ENCODE results near the gene SLC51B. TPM values are rescaled to one million over a fixed set of nuclear protein-coding genes. Genes with fewer than 3 reads are reported as not detected.
"Not testable (repeated sequence)": the region's sequence is repeated elsewhere in the genome, so short reads cannot be mapped to it uniquely, and the experiment has no call there.

The SLC51B gene
- total RNA-seq, 1 donor = not detected

- no peak overlapping the region for H3K4me3 ChIP-seq (ENCODE audit: low read depth, low read length)
- DNase-seq (ENCODE audit: low read depth) = no peak
- TF ChIP-seq, protein P1, sequence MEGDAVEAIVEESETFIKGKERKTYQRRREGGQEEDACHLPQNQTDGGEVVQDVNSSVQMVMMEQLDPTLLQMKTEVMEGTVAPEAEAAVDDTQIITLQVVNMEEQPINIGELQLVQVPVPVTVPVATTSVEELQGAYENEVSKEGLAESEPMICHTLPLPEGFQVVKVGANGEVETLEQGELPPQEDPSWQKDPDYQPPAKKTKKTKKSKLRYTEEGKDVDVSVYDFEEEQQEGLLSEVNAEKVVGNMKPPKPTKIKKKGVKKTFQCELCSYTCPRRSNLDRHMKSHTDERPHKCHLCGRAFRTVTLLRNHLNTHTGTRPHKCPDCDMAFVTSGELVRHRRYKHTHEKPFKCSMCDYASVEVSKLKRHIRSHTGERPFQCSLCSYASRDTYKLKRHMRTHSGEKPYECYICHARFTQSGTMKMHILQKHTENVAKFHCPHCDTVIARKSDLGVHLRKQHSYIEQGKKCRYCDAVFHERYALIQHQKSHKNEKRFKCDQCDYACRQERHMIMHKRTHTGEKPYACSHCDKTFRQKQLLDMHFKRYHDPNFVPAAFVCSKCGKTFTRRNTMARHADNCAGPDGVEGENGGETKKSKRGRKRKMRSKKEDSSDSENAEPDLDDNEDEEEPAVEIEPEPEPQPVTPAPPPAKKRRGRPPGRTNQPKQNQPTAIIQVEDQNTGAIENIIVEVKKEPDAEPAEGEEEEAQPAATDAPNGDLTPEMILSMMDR (IDR thresholded peaks at IDR 0.05; ENCODE audit: insufficient read depth, low read length) = no peak
Measured at GRCh38 chr15:65068403-65068788, 23.2 kb downstream of the SLC51B start.

- TF ChIP-seq, protein P1 (IDR thresholded peaks at IDR 0.05; ENCODE audit: insufficient read depth, low read length) = no peak
- DNase-seq (ENCODE audit: low read depth) = peak; percentile 99
- no peak overlapping the region for H3K4me3 ChIP-seq (ENCODE audit: low read depth, low read length)
Measured at GRCh38 chr15:65069179-65069578, 24.0 kb downstream of the SLC51B start.

GRCh38 chr15:65069779-65070546 lies 24.8 kb downstream of the SLC51B start:
- no peak overlapping the region for H3K4me3 ChIP-seq (ENCODE audit: low read depth, low read length)
- TF ChIP-seq, protein P1 (IDR thresholded peaks at IDR 0.05; ENCODE audit: insufficient read depth, low read length) = no peak
- DNase-seq (ENCODE audit: low read depth) = no peak

GRCh38 chr15:65071381-65071811 lies 26.2 kb downstream of the SLC51B start:
- H3K4me3 ChIP-seq (ENCODE audit: low read depth, low read length) = no peak overlapping the region
- DNase-seq (ENCODE audit: low read depth) = peak; percentile 82
- TF ChIP-seq, protein P1 (IDR thresholded peaks at IDR 0.05; ENCODE audit: insufficient read depth, low read length) = no peak

- TF ChIP-seq, protein P1 (IDR thresholded peaks at IDR 0.05; ENCODE audit: insufficient read depth, low read length) = no peak
- no peak overlapping the region for H3K4me3 ChIP-seq (ENCODE audit: low read depth, low read length)
- DNase-seq (ENCODE audit: low read depth) = peak; percentile 63
Measured at GRCh38 chr15:65072027-65072426, 26.8 kb downstream of the SLC51B start.

GRCh38 chr15:65072617-65073016 lies 27.4 kb downstream of the SLC51B start:
- DNase-seq (ENCODE audit: low read depth) = no peak
- TF ChIP-seq, protein P1 (IDR thresholded peaks at IDR 0.05; ENCODE audit: insufficient read depth, low read length) = no peak
- no peak overlapping the region for H3K4me3 ChIP-seq (ENCODE audit: low read depth, low read length)

DNA sequence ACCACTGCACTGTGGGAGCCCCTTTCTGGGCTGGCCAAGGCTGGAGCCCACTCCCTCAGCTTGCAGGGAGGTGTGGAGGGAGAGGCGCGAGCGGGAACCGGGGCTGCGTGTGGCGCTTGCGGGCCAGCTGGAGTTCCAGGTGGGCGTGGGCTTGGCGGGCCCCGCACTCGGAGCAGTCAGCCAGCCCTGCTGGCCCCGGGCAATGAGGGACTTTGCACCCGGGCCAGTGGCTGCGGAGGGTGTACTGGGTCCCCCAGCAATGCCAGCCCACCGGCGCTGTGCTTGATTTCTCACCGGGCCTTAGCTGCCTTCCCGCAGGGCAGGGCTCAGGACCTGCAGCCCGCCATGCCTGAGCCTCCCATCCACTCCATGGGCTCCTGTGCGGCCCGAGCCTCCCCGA lies 29.8 kb downstream of the SLC51B start:
- DNase-seq (ENCODE audit: low read depth) = not testable (repeated sequence)

GRCh38 chr15:65075607-65076395 lies 30.6 kb downstream of the SLC51B start:
- not testable (repeated sequence) for H3K4me3 ChIP-seq (ENCODE audit: low read depth, low read length); DNase-seq (ENCODE audit: low read depth)

More for the DNA sequence above, 29.8 kb downstream of the SLC51B start:
- H3K4me3 ChIP-seq (ENCODE audit: low read depth, low read length) = not testable (repeated sequence)
